Measurements from ENCODE around the gene SLC44A3.

SLC44A3 gene

DNA sequence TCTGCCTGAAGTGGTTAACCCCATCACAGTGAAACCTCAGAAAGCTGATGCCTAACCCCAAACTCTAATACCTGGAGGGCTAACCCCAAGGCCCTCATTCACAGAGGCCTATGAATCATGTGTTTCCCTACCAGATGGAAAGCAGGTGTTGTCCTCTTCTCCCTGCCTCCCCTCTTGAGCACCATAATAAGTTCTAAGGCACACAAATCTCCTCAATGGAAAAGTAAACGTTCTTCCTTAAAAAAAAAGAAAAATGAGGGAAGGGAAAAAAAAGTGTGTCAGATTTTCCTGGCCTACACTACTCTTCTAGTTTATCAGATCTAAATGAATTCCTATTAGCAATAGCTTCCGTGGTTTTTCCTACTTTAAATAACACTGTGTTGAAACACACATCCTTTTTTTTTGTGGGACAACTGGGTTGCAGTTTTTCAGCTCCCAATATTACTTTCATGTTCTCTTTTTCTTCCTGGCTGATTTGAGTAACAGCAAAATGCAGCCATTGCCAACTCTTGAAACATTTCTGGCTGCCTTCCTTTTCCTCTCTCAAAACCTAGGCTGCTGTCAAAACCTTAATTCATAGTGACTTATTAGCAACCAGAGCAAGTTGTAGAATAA is 43.2 kb downstream of the SLC44A3 start:
- H3K4me3 ChIP-seq (ENCODE audit: low read depth in 1 of 2, low read length in 2 of 2), result peak overlapping the region in 1 of 2 donors; percentile 14
- peak overlapping the region; percentile 92 for H3K27ac ChIP-seq (ENCODE audit: low read depth, low read length)
- peak overlapping the region; percentile 16 for H3K9ac ChIP-seq (ENCODE audit: low read length)
- H3K36me3 ChIP-seq (ENCODE audit: insufficient read depth, low read length), result no peaks in the 10 kb centered on the region
- no peaks in the 10 kb centered on the region for H3K9me3 ChIP-seq (ENCODE audit: low read length)
- H3K27me3 ChIP-seq (ENCODE audit: control insufficient read depth in 1 of 2, insufficient read depth in 2 of 2, low read length in 2 of 2), result no peaks in the 10 kb centered on the region
- H3K4me1 ChIP-seq (ENCODE audit: insufficient read depth, low read length), result peaks cover 50% of the 10 kb centered on the region

DNA sequence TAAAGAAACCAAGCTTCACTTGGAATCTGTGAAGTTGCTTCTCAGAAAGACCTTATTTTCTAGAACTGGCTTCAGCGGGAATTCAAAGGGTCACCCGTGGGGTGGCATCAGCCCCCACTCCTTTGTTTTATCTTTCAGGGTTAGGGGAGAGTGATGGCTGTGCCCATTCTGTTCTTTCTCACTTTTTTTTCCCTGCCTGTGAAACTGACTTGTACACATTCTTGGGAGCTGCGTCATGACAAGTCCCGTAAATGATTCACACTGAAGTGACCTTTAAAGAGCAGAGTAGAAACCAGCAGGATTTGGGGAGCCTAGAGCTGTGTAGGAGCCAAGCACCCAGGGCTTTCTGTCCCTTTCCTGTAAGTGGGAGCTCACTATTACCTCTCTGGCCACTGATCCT is 43.8 kb downstream of the SLC44A3 start:
- H3K4me3 ChIP-seq (ENCODE audit: low read depth in 1 of 2, low read length in 2 of 2), result peak overlapping the region in 1 of 2 donors; percentile 14
- H3K36me3 ChIP-seq (ENCODE audit: insufficient read depth, low read length), result no peaks in the 10 kb centered on the region
- no peaks in the 10 kb centered on the region for H3K9me3 ChIP-seq (ENCODE audit: low read length)
- no peaks in the 10 kb centered on the region for H3K27me3 ChIP-seq (ENCODE audit: control insufficient read depth in 1 of 2, insufficient read depth in 2 of 2, low read length in 2 of 2)
- peak overlapping the region; percentile 16 for H3K9ac ChIP-seq (ENCODE audit: low read length)
- peak overlapping the region; percentile 92 for H3K27ac ChIP-seq (ENCODE audit: low read depth, low read length)
- peaks cover 50% of the 10 kb centered on the region for H3K4me1 ChIP-seq (ENCODE audit: insufficient read depth, low read length)

DNA sequence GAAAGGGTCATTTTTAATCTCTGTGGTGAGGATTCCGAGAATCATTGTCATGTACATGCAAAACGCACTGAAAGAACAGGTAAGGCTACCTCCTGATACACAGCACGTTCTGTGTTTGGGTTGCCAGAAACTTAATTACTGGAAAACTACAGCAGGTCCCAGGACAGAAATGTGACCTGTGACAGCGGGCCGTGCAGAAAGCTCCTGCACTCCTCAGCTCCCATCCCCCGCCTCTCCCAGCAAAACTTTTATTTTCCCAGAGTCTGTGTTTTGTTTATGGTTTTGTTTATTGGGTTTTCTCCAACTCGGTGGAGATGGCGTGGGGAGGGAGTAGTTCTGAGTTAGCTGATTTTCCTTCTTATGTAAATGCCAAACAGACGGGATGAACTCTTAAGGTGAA is 44.7 kb downstream of the SLC44A3 start:
- H3K27ac ChIP-seq (ENCODE audit: low read depth, low read length), result peak overlapping the region; percentile 92
- H3K9me3 ChIP-seq (ENCODE audit: low read length), result no peaks in the 10 kb centered on the region
- H3K27me3 ChIP-seq (ENCODE audit: control insufficient read depth in 1 of 2, insufficient read depth in 2 of 2, low read length in 2 of 2), result no peaks in the 10 kb centered on the region
- H3K9ac ChIP-seq (ENCODE audit: low read length), result peak overlapping the region; percentile 16
- peaks cover 50% of the 10 kb centered on the region for H3K4me1 ChIP-seq (ENCODE audit: insufficient read depth, low read length)
- no peaks in the 10 kb centered on the region for H3K36me3 ChIP-seq (ENCODE audit: insufficient read depth, low read length)
- H3K4me3 ChIP-seq (ENCODE audit: low read depth in 1 of 2, low read length in 2 of 2), result peak overlapping the region in 1 of 2 donors; percentile 14

DNA sequence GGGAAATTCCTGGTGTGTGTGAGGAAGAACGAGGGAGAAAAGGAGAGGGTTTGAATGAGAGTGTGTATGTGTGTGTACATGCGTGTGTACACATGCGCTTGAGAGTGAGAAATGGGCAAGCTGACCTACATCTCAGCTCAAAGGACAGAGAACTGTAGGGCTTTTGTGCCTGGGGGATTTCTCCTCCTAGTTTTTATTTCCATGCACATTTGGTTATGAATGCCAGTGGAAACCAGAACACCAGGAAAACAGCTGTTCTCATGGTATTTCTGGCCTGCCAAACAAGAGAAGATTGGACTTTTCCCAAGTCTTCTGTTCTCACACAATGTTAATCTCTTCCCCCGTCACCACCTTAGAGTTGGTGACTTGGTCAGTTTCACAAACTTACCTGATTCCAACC is 45.2 kb downstream of the SLC44A3 start:
- Histone ChIP-seq H3K36me3 (ENCODE audit: insufficient read depth, low read length) (no peaks in the 10 kb centered on the region), H3K4me3 (ENCODE audit: low read depth in 1 of 2, low read length in 2 of 2) (no peak overlapping the region), H3K27ac (ENCODE audit: low read depth, low read length) (peak overlapping the region; percentile 92), H3K27me3 (ENCODE audit: control insufficient read depth in 1 of 2, insufficient read depth in 2 of 2, low read length in 2 of 2) (no peaks in the 10 kb centered on the region), H3K9me3 (ENCODE audit: low read length) (no peaks in the 10 kb centered on the region), H3K9ac (ENCODE audit: low read length) (no peak overlapping the region), H3K4me1 (ENCODE audit: insufficient read depth, low read length) (peaks cover 50% of the 10 kb centered on the region)

DNA sequence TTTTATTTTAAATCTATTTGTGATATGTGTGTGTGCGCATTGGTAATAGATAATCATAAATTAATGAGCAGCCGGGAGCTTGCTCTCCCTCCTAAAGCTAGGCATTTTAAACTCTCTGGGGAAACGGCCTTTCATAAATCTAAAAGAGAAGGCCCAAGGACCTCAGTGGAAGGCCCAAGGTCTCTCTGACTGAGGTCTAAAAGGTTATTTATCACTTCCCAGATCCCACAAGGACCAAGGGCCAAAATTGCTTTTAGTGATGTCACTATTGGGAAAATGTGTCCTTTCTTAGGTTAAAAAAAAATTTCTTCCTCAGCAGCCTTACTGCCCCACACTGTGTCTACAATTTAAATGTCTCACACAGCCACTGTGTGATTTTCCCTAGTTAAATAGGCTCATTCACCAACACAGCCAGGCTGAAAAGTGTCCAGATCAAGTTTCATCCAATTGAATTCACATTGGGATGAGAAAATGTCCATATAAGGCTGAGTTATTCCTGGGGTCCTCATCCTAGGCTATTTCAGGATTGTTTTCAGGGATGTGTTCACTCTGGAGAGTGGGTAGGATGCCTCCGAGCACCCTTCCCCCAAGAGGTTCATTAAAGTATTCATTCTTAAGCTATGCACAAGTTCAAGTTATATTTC is 46.1 kb downstream of the SLC44A3 start:
- Histone ChIP-seq H3K27me3 (ENCODE audit: control insufficient read depth in 1 of 2, insufficient read depth in 2 of 2, low read length in 2 of 2) (no peaks in the 10 kb centered on the region), H3K36me3 (ENCODE audit: insufficient read depth, low read length) (no peaks in the 10 kb centered on the region), H3K4me3 (ENCODE audit: low read depth in 1 of 2, low read length in 2 of 2) (no peak overlapping the region), H3K9ac (ENCODE audit: low read length) (no peak overlapping the region), H3K9me3 (ENCODE audit: low read length) (no peaks in the 10 kb centered on the region), H3K27ac (ENCODE audit: low read depth, low read length) (peak overlapping the region; percentile 92), H3K4me1 (ENCODE audit: insufficient read depth, low read length) (peaks cover 50% of the 10 kb centered on the region)

DNA sequence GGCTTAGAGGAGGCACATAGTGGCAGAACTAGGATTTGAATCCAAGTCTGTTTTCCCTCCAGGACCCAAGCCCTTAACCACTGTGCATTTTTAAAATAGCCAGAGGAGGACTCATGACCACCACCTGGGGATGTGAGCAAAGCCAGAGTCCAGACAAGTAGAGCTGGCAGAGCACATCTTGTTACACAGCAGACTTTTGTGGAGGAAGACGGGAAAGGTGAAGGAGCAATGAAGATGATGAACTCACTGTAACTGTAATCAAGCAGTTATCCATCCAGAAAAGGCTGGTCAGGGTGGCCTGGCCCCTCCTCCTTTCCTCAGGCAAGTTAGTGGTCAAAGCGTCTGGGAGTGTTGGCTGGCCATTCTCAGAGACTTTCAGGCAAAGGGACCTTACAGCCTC is 50.9 kb downstream of the SLC44A3 start:
- peaks cover 30% of the 10 kb centered on the region for H3K4me1 ChIP-seq (ENCODE audit: insufficient read depth, low read length)
- no peaks in the 10 kb centered on the region for H3K9me3 ChIP-seq (ENCODE audit: low read length)
- H3K36me3 ChIP-seq (ENCODE audit: insufficient read depth, low read length), result no peaks in the 10 kb centered on the region
- H3K4me3 ChIP-seq (ENCODE audit: low read depth in 1 of 2, low read length in 2 of 2), result no peak overlapping the region
- no peak overlapping the region for H3K27ac ChIP-seq (ENCODE audit: low read depth, low read length)
- H3K9ac ChIP-seq (ENCODE audit: low read length), result no peak overlapping the region
- H3K27me3 ChIP-seq (ENCODE audit: control insufficient read depth in 1 of 2, insufficient read depth in 2 of 2, low read length in 2 of 2), result no peaks in the 10 kb centered on the region

DNA sequence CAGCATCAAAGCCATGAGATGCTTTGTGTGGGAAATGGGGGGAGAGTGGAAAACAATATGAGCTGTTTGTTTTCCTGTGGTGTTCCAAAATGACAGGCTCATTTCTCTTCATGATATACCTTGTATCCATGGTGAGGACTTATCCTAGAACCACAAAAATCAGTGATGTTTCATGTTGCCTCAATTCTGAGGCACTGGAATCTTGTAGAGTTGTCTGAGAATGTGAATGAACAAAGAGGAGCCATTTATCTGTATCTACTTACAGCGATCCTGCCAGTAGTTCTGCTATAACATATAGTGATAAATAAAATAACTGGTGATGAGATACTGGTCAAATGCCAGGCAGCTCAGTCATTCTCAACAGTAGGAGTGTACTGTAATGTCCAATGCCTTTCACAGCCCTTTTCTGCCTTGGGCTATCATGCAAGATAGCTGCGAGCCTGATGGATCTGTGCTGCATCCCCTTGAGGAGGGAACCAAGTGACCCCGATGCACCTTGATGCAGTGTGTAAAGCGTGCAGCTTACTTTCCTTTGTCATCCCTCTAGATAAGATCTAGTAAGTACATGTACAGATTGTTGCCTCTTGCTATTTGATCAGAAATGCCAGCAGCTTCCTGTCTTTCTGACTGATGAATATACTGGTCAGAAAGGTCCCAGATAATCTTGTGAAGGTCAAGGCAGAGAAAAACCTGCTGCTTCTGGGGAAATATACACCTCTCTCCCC is 52.8 kb downstream of the SLC44A3 start:
- Histone ChIP-seq H3K9me3 (ENCODE audit: low read length) (no peaks in the 10 kb centered on the region), H3K4me3 (ENCODE audit: low read depth in 1 of 2, low read length in 2 of 2) (no peak overlapping the region), H3K4me1 (ENCODE audit: insufficient read depth, low read length) (peaks cover 18% of the 10 kb centered on the region), H3K27ac (ENCODE audit: low read depth, low read length) (no peak overlapping the region), H3K9ac (ENCODE audit: low read length) (no peak overlapping the region), H3K27me3 (ENCODE audit: control insufficient read depth in 1 of 2, insufficient read depth in 2 of 2, low read length in 2 of 2) (no peaks in the 10 kb centered on the region), H3K36me3 (ENCODE audit: insufficient read depth, low read length) (no peaks in the 10 kb centered on the region)

DNA sequence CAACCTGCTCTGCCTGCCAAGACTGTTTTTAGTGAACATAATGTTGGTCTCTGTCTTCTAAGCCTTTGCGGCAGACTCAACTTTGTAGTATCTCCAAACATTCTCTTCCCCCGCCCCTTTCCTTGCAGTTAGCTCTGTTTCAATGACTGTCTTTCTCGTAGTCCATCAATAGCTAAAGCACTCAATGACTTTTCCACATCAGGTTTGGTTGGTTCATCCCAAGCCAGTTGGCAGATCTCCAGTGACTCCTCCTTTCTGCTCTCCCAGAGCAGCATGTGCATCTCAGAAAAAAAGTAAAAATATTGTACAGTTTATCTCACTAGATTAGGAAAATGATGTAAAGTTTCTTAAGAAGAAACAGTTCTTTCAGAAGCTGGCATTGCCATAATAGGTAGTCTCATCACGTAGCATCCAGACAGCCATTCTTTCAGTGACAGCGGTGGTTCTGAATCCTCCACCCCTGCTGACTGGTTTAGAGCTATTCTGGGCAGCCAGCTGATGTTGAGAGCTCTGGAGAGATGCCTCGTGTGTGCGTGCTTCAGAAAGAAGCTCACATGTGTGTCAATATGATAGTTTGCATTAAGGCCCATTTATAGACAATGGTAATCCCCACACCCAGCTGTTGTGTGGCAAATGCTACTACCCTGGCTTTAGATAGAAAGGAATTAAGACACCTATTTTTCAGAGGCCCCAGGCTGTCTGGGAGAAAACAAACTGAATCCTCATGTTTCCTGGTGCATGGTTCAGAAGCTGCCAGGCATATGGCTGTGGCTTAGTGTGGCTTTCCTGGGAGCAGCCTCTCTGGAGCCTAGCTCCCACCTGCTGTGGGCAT is 53.6 kb downstream of the SLC44A3 start:
- Histone ChIP-seq H3K36me3 (ENCODE audit: insufficient read depth, low read length) (no peaks in the 10 kb centered on the region), H3K27ac (ENCODE audit: low read depth, low read length) (peak overlapping the region; percentile 62), H3K9ac (ENCODE audit: low read length) (no peak overlapping the region), H3K4me3 (ENCODE audit: low read depth in 1 of 2, low read length in 2 of 2) (no peak overlapping the region), H3K27me3 (ENCODE audit: control insufficient read depth in 1 of 2, insufficient read depth in 2 of 2, low read length in 2 of 2) (no peaks in the 10 kb centered on the region), H3K4me1 (ENCODE audit: insufficient read depth, low read length) (peaks cover 18% of the 10 kb centered on the region), H3K9me3 (ENCODE audit: low read length) (no peaks in the 10 kb centered on the region)

DNA sequence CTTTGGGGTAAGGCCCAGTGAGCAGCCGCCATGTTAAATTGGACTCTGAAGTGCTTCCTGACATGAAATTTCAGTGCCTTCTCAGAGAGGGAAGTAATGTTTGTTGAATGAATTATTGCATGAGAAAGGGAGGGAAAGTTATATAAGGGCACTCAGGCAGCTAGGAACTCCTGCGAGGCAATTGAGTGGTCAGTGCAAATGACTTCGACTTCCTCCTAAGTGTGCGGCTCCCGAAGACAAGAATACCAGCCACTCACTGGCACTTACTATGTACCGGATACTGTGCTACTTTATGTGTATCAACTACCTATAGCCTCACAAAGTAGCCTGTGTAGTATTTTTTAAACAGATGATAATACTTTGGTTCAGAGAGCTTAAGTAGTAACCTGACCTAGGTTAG is 54.3 kb downstream of the SLC44A3 start:
- peaks cover 18% of the 10 kb centered on the region for H3K4me1 ChIP-seq (ENCODE audit: insufficient read depth, low read length)
- no peaks in the 10 kb centered on the region for H3K36me3 ChIP-seq (ENCODE audit: insufficient read depth, low read length)
- peak overlapping the region; percentile 62 for H3K27ac ChIP-seq (ENCODE audit: low read depth, low read length)
- no peak overlapping the region for H3K4me3 ChIP-seq (ENCODE audit: low read depth in 1 of 2, low read length in 2 of 2)
- H3K9me3 ChIP-seq (ENCODE audit: low read length), result no peaks in the 10 kb centered on the region
- no peaks in the 10 kb centered on the region for H3K27me3 ChIP-seq (ENCODE audit: control insufficient read depth in 1 of 2, insufficient read depth in 2 of 2, low read length in 2 of 2)
- H3K9ac ChIP-seq (ENCODE audit: low read length), result no peak overlapping the region

DNA sequence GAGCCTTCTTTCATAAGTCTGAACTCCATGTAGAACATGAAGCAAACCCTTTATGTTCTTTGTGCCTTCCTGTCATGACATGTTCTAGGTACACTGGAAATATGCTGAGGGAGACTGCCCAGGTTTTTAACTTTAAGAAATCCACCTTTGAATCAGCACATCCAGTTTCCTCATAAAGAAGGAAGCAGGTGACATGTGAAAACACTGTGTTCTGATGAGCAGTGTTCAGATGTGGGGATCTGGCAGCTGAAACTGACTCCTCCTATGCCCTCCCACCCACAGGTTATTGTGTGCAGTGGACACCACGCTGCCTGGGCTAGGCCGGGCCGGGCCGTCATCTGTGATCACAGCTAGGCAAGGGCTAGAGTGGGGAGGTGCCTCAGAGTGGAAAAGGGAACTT is 55.6 kb downstream of the SLC44A3 start:
- peaks cover 18% of the 10 kb centered on the region for H3K4me1 ChIP-seq (ENCODE audit: insufficient read depth, low read length)
- H3K36me3 ChIP-seq (ENCODE audit: insufficient read depth, low read length), result no peaks in the 10 kb centered on the region
- no peaks in the 10 kb centered on the region for H3K9me3 ChIP-seq (ENCODE audit: low read length)
- no peak overlapping the region for H3K4me3 ChIP-seq (ENCODE audit: low read depth in 1 of 2, low read length in 2 of 2)
- H3K9ac ChIP-seq (ENCODE audit: low read length), result no peak overlapping the region
- H3K27me3 ChIP-seq (ENCODE audit: control insufficient read depth in 1 of 2, insufficient read depth in 2 of 2, low read length in 2 of 2), result no peaks in the 10 kb centered on the region
- H3K27ac ChIP-seq (ENCODE audit: low read depth, low read length), result no peak overlapping the region

DNA sequence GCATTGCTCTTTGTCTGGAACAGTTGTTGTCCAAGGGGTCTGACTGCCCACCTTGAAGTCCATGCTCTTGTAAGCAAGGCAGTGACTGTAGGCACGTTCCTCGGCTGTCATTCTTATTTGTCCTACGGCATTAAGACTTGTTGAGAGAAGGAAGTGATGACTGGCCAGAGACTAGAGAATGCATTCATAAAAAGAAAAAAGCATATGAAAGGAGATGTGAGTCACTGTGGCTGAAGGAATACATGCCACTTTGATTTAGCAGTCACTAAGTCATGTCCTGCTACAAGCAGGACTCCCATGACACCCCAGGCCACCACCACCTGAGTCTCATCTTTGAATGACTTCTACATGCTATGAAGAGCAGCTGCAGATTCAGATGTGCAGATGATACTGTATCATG is 56.2 kb downstream of the SLC44A3 start:
- Histone ChIP-seq H3K4me1 (ENCODE audit: insufficient read depth, low read length) (peaks cover 18% of the 10 kb centered on the region), H3K27me3 (ENCODE audit: control insufficient read depth in 1 of 2, insufficient read depth in 2 of 2, low read length in 2 of 2) (no peaks in the 10 kb centered on the region), H3K36me3 (ENCODE audit: insufficient read depth, low read length) (no peaks in the 10 kb centered on the region), H3K27ac (ENCODE audit: low read depth, low read length) (no peak overlapping the region), H3K4me3 (ENCODE audit: low read depth in 1 of 2, low read length in 2 of 2) (no peak overlapping the region), H3K9me3 (ENCODE audit: low read length) (no peaks in the 10 kb centered on the region), H3K9ac (ENCODE audit: low read length) (no peak overlapping the region)
